ENCODE measurements around the gene LYST. TPM values are rescaled to one million over a fixed set of nuclear protein-coding genes. Genes with fewer than 3 reads are reported as not detected.
"Not testable (repeated sequence)": the region's sequence is repeated elsewhere in the genome, so short reads cannot be mapped to it uniquely, and the experiment has no call there.

The LYST gene
- total RNA-seq, 1 donor: 30.4 TPM

DNA sequence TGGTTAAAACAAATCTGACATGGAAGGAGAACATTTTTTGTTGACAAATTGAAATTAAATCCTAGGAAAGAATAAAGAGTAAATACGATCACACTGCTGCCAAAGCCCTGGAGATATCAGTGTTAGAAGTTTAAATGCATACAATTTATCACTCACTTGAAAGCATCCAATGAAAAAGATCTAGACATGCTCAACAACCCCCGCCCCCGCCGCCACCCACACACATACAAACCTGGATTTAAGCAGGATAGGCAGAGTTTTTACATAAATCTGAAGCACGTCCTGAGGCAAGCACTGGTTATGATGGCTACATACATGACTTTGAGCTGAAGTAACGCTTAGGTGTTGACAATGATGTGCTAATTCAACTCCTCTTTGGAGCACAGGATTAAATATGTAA, 58.5 kb downstream of the LYST start:
- no peak for TF ChIP-seq CTCF (IDR thresholded peaks at IDR 0.05; ENCODE audit: insufficient read depth, low read length)
- DNase-seq (ENCODE audit: low read depth): no peak
- no peak overlapping the region for H3K4me3 ChIP-seq (ENCODE audit: low read depth, low read length)

GRCh38 chr1:235806123-235806522, 60.6 kb downstream of the LYST start:
- TF ChIP-seq CTCF (IDR thresholded peaks at IDR 0.05; ENCODE audit: insufficient read depth, low read length): no peak
- H3K4me3 ChIP-seq (ENCODE audit: low read depth, low read length): no peak overlapping the region
- DNase-seq (ENCODE audit: low read depth): no peak

DNA sequence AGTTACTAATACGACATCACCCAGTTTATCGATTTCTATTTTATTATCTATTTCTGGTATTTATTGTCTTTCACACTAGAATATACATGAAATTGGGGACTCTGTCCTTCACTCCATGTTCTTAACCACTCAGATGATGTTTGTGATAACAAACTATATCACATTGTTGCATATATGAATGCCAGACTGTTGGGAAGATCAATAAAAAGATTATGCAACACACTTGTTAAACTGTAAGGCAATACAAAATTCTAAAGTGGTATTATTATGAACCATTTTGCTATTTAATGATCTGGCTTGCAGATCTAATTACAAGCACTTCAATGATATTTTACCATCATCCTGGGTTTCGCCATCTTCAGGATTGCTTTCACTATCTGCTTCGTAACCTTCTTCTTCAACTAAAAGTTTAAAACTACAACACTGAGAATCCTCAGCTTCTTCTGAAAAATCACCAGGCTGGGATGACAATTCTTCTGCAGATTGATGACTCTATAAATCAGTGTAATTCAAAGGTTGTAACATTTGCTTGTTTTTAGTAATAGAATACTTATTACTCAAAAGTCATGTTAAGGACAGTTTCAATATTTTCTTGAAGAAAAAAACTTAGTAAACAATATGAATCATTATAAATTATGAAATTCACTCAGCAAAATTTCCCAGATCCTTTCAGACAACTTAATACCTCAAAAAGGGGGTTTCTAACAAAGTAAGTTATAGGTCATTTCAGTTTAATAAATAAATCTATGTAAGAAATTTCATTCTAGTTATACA, 63.9 kb downstream of the LYST start:
- DNase-seq (ENCODE audit: low read depth): no peak
- no peak overlapping the region for H3K4me3 ChIP-seq (ENCODE audit: low read depth, low read length)
- no peak for TF ChIP-seq CTCF (IDR thresholded peaks at IDR 0.05; ENCODE audit: insufficient read depth, low read length)

GRCh38 chr1:235799264-235799663, 67.4 kb downstream of the LYST start:
- TF ChIP-seq CTCF (IDR thresholded peaks at IDR 0.05; ENCODE audit: insufficient read depth, low read length): no peak
- no peak for DNase-seq (ENCODE audit: low read depth)

GRCh38 chr1:235791532-235792060, 75.1 kb downstream of the LYST start:
- H3K4me3 ChIP-seq (ENCODE audit: low read depth, low read length): no peak overlapping the region
- TF ChIP-seq CTCF (IDR thresholded peaks at IDR 0.05; ENCODE audit: insufficient read depth, low read length): no peak
- DNase-seq (ENCODE audit: low read depth): no peak

More at GRCh38 chr1:235799264-235799663, 67.4 kb downstream of the LYST start:
- H3K4me3 ChIP-seq (ENCODE audit: low read depth, low read length): no peak overlapping the region

- no peak overlapping the region for H3K4me3 ChIP-seq (ENCODE audit: low read depth, low read length)
Measured at GRCh38 chr1:235790123-235790522, 76.6 kb downstream of the LYST start.

GRCh38 chr1:235786227-235786898, 80.3 kb downstream of the LYST start:
- DNase-seq (ENCODE audit: low read depth); H3K4me3 ChIP-seq (ENCODE audit: low read depth, low read length): not testable (repeated sequence)

More at GRCh38 chr1:235790123-235790522, 76.6 kb downstream of the LYST start:
- TF ChIP-seq CTCF (IDR thresholded peaks at IDR 0.05; ENCODE audit: insufficient read depth, low read length): no peak
- no peak for DNase-seq (ENCODE audit: low read depth)
